Cardiac muscle cell (in vitro differentiated cells and primary cell): ENCODE measurements around the gene BPIFB2. TPM values are rescaled to one million over a fixed set of nuclear protein-coding genes. Genes with fewer than 3 reads are reported as not detected.

ENCODE experiments used
- DNase-seq, 2 donors: peaks; one replicate each; pipeline versions ENCODE4 v3.0.0 to v3.0.0-alpha.2; 2010 to 2017; ENCODE audit warnings: low read depth in 1 of 2, low spot score in 1 of 2
- H3K27ac ChIP-seq: fragments of 200-600 bp; sonication (generic); 2 replicates; pipeline ENCODE4 v1.5.1; 2016
- H3K27me3 ChIP-seq: fragments of 200-600 bp; sonication (generic); 2 replicates; pipeline ENCODE4 v1.6.0; 2016; ENCODE audit warnings: control low read depth
- H3K36me3 ChIP-seq: fragments of 200-600 bp; sonication (generic); 2 replicates; pipeline ENCODE4 v1.5.1; 2016; ENCODE audit warnings: control low read depth
- H3K4me1 ChIP-seq: fragments of 200-600 bp; sonication (generic); 2 replicates; pipeline ENCODE4 v1.8.1; 2017; ENCODE audit warnings: low read depth, mild to moderate bottlenecking, mixed run types
- H3K4me3 ChIP-seq: fragments of 200-600 bp; sonication (generic); 2 replicates; pipeline ENCODE4 v1.5.1; 2016; ENCODE audit warnings: mild to moderate bottlenecking
- H3K9me3 ChIP-seq: fragments of 200-600 bp; sonication (generic); 2 replicates; pipeline ENCODE4 v1.5.1; 2017; ENCODE audit warnings: low read depth, mild to moderate bottlenecking, control low read depth
- polyA plus RNA-seq: library from polyadenylated mRNA; unstranded; fragments of >200 nt; fragmentation: Nextera tagmentation; extraction: Ambion mirVana; gene quantifications from 2 replicates; pipeline ENCODE4 v1.2.1, GENCODE V29; 2016
- total RNA-seq: library from RNA; depleted of rRNA; stranded (reverse); fragments of >200 nt; gene quantifications from 2 replicates; pipeline ENCODE4 v1.2.3, GENCODE V29; 2016
- TF ChIP-seq, protein P1 (sequence below): IDR thresholded peaks from 2 replicates; pipeline ENCODE4 v1.5.1; 2012; ENCODE audit warnings: low read depth, mild to moderate bottlenecking, low read length

Gene BPIFB2
- total and polyA plus RNA-seq, 2 experiments from 2014 or later = not detected

DNA sequence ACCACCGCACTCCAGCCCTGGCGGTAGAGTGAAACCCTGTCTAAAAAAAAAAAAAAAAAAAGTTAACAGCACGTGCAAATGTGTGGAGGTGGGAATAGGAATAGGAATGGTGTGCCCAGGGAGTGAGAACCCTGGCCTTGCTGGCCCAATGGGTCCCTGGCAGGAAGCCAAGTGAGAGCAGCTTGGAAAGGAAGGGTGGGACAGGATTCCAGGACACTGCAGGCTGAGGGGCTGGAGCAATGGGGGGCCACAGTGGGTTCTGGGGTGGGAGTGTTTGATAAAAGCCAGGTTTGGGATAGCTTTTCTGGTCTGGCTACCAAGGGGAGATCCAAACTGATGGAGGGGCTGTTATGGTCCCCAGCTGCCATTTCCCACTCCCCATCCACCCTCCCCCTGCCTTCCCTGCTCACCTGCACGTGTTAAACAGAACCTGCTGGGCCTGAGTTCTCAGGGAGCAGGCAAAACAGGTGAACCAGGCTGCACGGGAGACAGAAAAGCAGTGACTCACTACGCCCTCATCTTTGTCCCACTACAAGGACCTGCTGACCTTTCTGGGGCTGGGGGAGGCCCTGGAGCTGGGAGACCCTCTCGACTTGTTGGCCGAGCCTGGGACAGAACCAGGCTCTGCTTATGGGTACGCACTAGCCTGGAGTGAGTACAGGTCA, 6.6 kb upstream of the BPIFB2 start:
- H3K27ac ChIP-seq = no peak overlapping the region
- no peaks in the 10 kb centered on the region for H3K27me3 ChIP-seq
- H3K9me3 ChIP-seq = no peaks in the 10 kb centered on the region
- DNase-seq = no peak
- H3K4me1 ChIP-seq = no peaks in the 10 kb centered on the region
- H3K4me3 ChIP-seq = no peak overlapping the region
- no peaks in the 10 kb centered on the region for H3K36me3 ChIP-seq
- TF ChIP-seq, protein P1, sequence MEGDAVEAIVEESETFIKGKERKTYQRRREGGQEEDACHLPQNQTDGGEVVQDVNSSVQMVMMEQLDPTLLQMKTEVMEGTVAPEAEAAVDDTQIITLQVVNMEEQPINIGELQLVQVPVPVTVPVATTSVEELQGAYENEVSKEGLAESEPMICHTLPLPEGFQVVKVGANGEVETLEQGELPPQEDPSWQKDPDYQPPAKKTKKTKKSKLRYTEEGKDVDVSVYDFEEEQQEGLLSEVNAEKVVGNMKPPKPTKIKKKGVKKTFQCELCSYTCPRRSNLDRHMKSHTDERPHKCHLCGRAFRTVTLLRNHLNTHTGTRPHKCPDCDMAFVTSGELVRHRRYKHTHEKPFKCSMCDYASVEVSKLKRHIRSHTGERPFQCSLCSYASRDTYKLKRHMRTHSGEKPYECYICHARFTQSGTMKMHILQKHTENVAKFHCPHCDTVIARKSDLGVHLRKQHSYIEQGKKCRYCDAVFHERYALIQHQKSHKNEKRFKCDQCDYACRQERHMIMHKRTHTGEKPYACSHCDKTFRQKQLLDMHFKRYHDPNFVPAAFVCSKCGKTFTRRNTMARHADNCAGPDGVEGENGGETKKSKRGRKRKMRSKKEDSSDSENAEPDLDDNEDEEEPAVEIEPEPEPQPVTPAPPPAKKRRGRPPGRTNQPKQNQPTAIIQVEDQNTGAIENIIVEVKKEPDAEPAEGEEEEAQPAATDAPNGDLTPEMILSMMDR = no peak

DNA sequence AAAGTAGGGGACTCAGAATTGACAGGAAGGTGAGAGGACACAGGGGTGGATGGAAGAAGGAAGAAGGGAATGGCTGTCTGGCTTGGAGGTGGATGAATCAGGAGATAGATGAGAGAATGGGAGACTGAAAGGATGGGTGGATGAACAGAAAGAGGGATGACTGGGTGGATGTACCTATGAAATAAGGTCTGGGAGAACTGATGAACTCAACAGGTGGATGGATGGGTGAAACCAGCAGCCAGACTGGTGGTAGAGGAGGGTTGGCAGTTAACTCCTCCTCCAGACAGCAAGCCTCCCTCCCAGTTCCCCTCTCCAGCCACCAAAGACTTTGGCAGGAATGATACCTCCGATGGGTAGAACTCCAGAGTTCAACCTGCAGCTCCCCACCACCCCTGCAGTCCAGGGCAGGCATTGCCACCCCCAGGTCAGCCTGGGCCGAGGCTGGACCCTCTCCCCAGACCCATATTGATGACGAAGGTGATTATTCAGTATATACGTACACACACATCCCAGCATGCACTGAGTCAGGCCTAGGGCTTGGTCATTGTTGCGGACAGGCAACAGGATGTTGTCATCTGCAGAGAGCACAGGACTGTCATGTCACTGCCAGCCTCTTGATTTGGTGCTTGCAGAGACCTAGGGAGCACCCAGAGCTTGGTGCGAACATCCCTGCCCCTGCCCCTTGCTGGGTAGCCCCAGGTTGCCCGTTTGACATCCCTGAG, 5.3 kb upstream of the BPIFB2 start:
- H3K4me3 ChIP-seq = no peak overlapping the region
- H3K9me3 ChIP-seq = no peaks in the 10 kb centered on the region
- no peak overlapping the region for H3K27ac ChIP-seq
- no peak for DNase-seq
- no peaks in the 10 kb centered on the region for H3K4me1 ChIP-seq
- no peaks in the 10 kb centered on the region for H3K27me3 ChIP-seq
- no peaks in the 10 kb centered on the region for H3K36me3 ChIP-seq
- TF ChIP-seq, protein P1 = no peak

DNA sequence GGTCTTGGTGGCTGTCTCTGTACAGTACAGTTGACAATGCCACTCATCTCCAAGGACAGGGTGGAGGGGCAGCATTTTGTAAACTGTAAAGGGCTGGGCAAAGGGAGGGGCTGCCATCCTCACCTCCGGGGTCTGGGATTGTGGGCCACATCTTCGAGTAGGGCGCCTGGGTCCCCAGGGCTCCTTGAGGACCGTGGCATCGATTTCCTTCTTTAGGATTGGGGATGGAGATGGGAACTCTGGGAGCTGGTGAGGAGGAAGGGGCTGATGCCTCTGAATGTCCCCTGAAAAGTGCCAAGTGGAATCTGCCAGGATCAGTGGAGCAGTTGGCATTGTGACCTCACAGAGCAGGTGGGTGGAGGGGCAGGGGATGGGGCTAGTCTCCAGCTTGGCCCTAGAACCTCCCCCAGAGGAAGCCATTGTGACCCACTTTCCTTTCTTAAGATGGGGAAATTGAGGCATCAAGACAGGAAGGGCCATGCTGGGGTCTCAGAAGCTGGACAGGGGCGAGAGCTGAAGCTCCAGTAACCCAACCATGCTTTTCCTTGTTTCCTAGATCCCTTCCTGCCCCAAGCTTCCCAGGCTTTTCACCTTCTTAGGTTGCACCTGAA, 3.3 kb upstream of the BPIFB2 start, which contains the start of gene SUN5:
Gene SUN5, minus strand, starts transcription at position 293 of the 611 bp plus-strand sequence. Its CDS starts 93 bp downstream, at position 200.
- Histone ChIP-seq H3K4me1 (no peaks in the 10 kb centered on the region), H3K27ac (no peak within 1 kb of the TSS), H3K36me3 (no peaks in the 10 kb centered on the region), H3K4me3 (no peak within 1 kb of the TSS), H3K27me3 (no peaks in the 10 kb centered on the region), H3K9me3 (no peaks in the 10 kb centered on the region)
- no peak for DNase-seq
- TF ChIP-seq, protein P1 = no peak

DNA sequence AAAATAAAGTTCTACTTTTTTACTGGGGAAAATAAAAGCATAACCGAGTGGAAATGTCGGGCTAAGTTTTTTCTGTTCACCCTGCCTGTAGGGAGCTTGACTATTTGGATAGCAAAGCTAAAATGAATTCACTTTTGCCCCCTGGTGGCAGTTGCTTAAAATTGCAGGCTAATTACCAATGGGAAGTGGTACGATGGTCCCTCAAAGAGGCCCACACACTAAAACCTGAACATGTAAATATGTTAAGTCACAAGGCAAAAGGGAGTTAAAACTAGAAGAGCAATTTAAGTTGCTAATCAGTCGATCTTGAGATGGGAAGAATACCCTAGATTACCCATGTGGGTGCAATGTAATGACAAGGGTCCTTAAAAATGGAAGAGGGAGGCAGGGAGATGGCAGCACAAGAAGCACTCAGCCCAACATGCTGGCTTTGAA, 2.4 kb upstream of the BPIFB2 start:
- no peaks in the 10 kb centered on the region for H3K4me1 ChIP-seq
- DNase-seq = peak in 1 of 2 donors; percentile 7
- H3K36me3 ChIP-seq = no peaks in the 10 kb centered on the region
- TF ChIP-seq, protein P1 = peak; percentile 45
- no peak overlapping the region for H3K4me3 ChIP-seq
- no peak overlapping the region for H3K27ac ChIP-seq
- H3K27me3 ChIP-seq = no peaks in the 10 kb centered on the region
- no peaks in the 10 kb centered on the region for H3K9me3 ChIP-seq

DNA sequence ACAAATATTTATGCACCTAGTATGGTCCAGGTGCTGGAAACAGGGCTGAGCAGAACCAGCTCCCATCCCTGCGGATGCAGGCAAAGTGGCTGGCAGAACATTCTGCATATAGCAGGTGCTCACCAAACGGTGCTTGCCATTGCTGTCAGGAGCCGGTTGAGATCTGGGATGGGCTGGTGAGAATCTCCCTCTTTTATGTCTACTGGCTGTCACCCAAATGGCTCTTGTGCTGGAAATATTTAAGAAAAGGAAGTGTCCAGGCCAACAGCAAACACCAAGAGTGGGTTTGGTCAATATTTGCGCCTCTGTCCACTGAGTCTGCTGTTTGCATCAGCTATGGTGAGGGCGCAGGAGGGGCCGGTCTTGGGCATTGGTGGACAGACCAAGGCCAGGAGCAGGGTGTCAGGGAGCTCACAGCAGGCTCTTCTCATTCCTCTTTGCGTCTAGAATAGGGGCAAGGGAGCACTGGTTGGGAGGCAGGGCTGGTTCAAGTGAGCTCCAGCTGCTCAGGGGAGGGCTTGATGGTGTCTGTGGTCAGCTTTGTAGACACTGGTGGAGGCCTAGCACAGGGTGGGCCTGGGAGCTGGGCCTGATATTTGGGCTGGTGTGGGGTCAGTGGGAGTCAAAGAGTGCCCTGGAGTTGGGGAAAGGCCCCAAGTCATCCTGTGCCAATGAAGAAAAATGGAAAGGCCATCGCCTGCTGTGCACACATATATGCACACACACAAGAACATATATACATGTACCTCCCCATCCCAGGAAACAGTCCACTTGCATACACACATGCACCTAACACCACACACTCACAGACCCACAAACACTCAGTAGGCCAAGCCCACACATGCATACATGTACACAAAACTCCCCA, 1.4 kb upstream of the BPIFB2 start:
- H3K36me3 ChIP-seq = no peaks in the 10 kb centered on the region
- no peaks in the 10 kb centered on the region for H3K27me3 ChIP-seq
- H3K4me1 ChIP-seq = no peaks in the 10 kb centered on the region
- H3K4me3 ChIP-seq = no peak overlapping the region
- no peaks in the 10 kb centered on the region for H3K9me3 ChIP-seq
- H3K27ac ChIP-seq = no peak overlapping the region
- no peak for DNase-seq
- TF ChIP-seq, protein P1 = no peak
